D721Med (cell line): Measurements from ENCODE around the gene KLK12.

ENCODE experiments used
- DNase-seq: peaks from one replicate; pipeline ENCODE4 v3.0.0; 2011; ENCODE audit warnings: low spot score; ENCODE audit not compliant: insufficient read length
- FAIRE-seq: peaks from 2 replicates; lab custom pipeline; 2011; peaks lifted over from hg19 to GRCh38; lab: Jason Lieb, UNC
- CTCF ChIP-seq: IDR thresholded peaks from 2 replicates; pipeline ENCODE4 v1.5.1; 2012; ENCODE audit warnings: mild to moderate bottlenecking, control low read depth; ENCODE audit not compliant: insufficient read depth; ENCODE audit errors: missing control alignments

Gene KLK12

DNA sequence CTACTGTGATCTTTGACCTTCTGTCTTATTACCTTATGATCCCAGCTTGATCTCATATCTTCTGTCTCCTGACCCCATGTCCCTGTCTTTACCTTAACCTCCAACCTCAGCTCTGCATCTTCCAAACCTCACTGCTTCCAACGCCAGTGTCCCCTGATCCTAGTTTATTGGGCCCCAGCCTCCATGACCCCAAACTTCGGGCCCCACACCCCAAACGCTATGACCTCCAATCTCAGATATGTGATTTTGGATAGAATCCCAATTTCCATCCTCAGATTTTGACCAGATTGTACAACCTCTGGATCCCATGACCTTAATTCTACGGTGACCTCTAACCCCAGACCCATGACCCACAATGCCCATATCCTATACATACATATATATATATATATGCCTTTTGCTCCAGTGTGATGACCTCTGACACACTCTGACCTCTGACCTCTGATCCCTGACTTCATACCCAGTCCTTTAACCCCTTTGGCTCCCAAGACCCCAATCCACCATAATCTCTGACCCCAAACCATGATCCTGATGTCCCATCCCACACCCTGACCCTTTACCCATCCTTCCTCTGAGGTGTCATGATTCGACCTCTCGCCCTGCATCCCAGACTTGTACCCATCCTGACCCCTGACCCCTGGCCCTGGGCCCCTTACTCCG, 3.5 kb downstream of the KLK12 start:
- TF ChIP-seq CTCF, result no peak
- DNase-seq, result no peak
- FAIRE-seq, result no peak

- FAIRE-seq, result no peak
- DNase-seq, result no peak
- TF ChIP-seq CTCF, result no peak
These were observed 4.2 kb downstream of the KLK12 start for GRCh38 chr19:51030631-51031030.

DNA sequence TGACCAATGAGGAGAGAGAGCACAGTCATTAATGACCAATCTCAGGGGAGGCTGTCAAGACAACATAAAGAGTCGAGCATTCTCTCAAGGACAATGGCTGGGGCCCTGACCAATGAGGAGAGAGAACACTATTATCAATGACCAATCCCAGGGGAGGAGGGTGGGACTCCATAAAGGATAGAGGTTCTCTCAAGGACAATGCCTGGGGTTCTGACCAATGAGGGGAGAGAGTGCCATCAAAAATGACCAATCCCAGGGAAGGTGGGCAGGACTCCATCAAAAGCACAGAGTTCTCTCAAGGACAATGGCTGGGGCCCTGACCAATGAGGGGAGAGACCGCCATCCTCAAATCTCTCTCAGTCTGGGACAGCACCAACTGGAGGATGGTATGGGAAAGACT, 5.1 kb downstream of the KLK12 start:
- TF ChIP-seq CTCF, result no peak
- FAIRE-seq, result no peak
- DNase-seq, result no peak

GRCh38 chr19:51027873-51028272, 6.9 kb downstream of the KLK12 start:
- TF ChIP-seq CTCF, result no peak
- DNase-seq, result no peak
- FAIRE-seq, result no peak

- no peak for FAIRE-seq
- no peak for TF ChIP-seq CTCF
- no peak for DNase-seq
These were observed 7.5 kb downstream of the KLK12 start for GRCh38 chr19:51027126-51027806.

DNA sequence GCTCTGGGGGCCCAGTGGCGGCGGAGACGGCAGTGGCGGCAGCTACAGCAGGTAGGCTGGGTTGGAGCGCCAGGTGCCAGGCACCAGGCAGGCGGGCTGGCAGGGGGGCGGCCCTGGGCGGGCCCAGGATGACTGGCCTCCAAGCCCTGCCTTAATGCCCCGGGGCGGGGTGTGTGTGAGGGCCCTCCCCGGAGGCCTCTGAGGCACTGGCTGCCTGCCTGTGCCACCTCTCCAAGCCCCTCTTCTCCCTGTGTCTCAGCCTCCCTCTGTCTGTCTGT, 8.3 kb downstream of the KLK12 start, which contains the start of gene KLK11:
Gene KLK11, minus strand, starts transcription at position 63 of the 278 bp plus-strand sequence. CDS start 985 bp downstream, outside the sequence.
- no peak for FAIRE-seq
- no peak for DNase-seq

More for the DNA sequence above, 8.3 kb downstream of the KLK12 start, which contains the start of gene KLK11:
- no peak for TF ChIP-seq CTCF
